Vagina (tissue), 2 donors: Measurements from ENCODE around the gene NOP10.

ENCODE experiments used
- POLR2A ChIP-seq, 2 donors: fragments of 450-650 bp; IDR thresholded peaks; one replicate each; pipeline ENCODE4 v1.6.1; 2017; ENCODE audit warnings: antibody characterized with exemption in 2 of 2, mild to moderate bottlenecking in 2 of 2, moderate library complexity in 2 of 2
- POLR2AphosphoS5 ChIP-seq, 2 donors: sonication (generic); formaldehyde crosslinking; IDR thresholded peaks; one replicate each; pipeline ENCODE4 v1.9.0; 2017; ENCODE audit warnings: antibody characterized with exemption in 2 of 2, mild to moderate bottlenecking in 2 of 2, low read depth in 1 of 2; ENCODE audit not compliant: insufficient read depth in 1 of 2
- TF ChIP-seq, protein P1 (sequence below), 3 experiments: fragments of 450-650 bp in 2 of 3; fragments of 200-600 bp in 1 of 3; sonication (generic) in 1 of 3; IDR thresholded peaks; one replicate each; pipeline ENCODE4 v1.5.1; 2017 to 2019; ENCODE audit warnings: antibody characterized with exemption in 3 of 3, mild to moderate bottlenecking in 2 of 3, moderate library complexity in 2 of 3

DNA sequence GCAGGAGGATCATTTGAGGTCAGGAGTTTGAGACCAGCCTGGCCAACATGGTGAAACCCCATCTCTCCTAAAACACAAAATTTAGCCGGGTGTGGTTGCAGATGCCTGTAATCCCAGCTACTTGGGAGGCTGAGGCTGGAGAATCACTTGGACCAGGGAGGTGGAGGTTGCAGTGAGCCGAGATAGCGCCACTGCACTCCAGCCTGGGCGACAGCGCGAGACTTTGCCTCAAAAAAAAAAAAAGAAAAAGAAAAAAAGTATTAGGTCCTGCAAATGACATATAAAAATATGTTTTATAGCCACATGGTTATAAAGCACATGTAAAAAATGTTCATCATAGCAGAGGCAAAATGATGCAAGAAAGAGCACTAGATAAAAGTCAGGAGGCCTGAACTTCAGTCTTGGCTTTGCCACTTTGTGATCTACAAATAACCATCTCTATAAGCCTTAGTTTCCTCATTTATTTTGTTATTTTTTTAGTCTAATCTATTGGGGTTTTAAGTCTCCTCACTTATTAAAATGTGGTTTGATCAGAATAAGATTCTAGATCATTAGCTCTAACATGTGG is 10.3 kb downstream of the NOP10 start:
- TF ChIP-seq, protein P1, sequence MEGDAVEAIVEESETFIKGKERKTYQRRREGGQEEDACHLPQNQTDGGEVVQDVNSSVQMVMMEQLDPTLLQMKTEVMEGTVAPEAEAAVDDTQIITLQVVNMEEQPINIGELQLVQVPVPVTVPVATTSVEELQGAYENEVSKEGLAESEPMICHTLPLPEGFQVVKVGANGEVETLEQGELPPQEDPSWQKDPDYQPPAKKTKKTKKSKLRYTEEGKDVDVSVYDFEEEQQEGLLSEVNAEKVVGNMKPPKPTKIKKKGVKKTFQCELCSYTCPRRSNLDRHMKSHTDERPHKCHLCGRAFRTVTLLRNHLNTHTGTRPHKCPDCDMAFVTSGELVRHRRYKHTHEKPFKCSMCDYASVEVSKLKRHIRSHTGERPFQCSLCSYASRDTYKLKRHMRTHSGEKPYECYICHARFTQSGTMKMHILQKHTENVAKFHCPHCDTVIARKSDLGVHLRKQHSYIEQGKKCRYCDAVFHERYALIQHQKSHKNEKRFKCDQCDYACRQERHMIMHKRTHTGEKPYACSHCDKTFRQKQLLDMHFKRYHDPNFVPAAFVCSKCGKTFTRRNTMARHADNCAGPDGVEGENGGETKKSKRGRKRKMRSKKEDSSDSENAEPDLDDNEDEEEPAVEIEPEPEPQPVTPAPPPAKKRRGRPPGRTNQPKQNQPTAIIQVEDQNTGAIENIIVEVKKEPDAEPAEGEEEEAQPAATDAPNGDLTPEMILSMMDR (IDR thresholded peaks at IDR 0.05): no peak
- TF ChIP-seq POLR2AphosphoS5 (IDR thresholded peaks at IDR 0.05; ENCODE audit: insufficient read depth in 1 of 2, low read depth in 1 of 2) (no peak), POLR2A (IDR thresholded peaks at IDR 0.05) (no peak)
